ENCODE results near the gene WDR70. TPM values are rescaled to one million over a fixed set of nuclear protein-coding genes. Genes with fewer than 3 reads are reported as not detected.

The WDR70 gene
- total and polyA plus RNA-seq, 2 of the 8 experiments (the other 6 are each of a cell fraction or from before 2014, with no cell fraction given), result 10.6 to 37.4 TPM

DNA sequence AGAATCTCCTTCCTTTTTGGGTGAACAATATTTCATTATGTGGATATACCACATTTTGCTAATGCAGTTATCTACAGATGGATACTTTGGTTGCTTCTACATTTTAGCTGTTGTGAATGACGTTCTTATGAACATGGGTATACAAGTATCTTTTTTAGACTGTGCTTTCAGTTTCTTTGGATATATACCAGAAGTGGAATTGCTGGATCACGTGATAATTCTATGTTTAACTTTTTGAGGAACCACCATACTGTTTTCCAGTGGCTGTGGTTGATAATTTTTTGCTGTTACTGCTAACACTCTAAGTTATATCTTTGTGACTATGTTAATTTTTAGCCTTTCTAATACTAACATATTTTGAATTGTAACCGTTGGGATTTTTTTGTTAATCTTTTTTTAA lies 12.5 kb downstream of the WDR70 start (continued):
- TF ChIP-seq CHD7 (IDR thresholded peaks at IDR 0.05; ENCODE audit: insufficient replicate concordance, low read length) (no peak), SRF (IDR thresholded peaks at IDR 0.05; ENCODE audit: low read depth, low read length) (no peak), TAF7 (optimal IDR thresholded peaks at IDR 0.05; ENCODE audit: borderline replicate concordance, low read depth, low read length) (no peak)
